Measurements from ENCODE around the gene BACE2.

GRCh38 chr21:41197582-41197981 is 29.6 kb downstream of the BACE2 start:
- TF ChIP-seq FOXA1 (IDR thresholded peaks at IDR 0.05) (no peak), ARNT (IDR thresholded peaks at IDR 0.05) (no peak), SUZ12 (IDR thresholded peaks at IDR 0.05) (no peak), SP1 (IDR thresholded peaks at IDR 0.05) (no peak), FOXK2 (IDR thresholded peaks at IDR 0.05) (no peak)
